HG02610 (cell line): ENCODE results near the gene ACTL6B.
A peak's percentile ranks its signal among the peaks of the same experiment; 100 is the strongest.
"Not testable (repeated sequence)": the region's sequence is repeated elsewhere in the genome, so short reads cannot be mapped to it uniquely, and the experiment has no call there.

ENCODE experiments used
- ATAC-seq: cut with Tn5 transposase; IDR thresholded peaks from one replicate; pipeline ENCODE4 v1.9.1; 2021; ENCODE audit warnings: mild to moderate bottlenecking, moderate library complexity; ENCODE audit not compliant: unreplicated experiment

ACTL6B gene

DNA sequence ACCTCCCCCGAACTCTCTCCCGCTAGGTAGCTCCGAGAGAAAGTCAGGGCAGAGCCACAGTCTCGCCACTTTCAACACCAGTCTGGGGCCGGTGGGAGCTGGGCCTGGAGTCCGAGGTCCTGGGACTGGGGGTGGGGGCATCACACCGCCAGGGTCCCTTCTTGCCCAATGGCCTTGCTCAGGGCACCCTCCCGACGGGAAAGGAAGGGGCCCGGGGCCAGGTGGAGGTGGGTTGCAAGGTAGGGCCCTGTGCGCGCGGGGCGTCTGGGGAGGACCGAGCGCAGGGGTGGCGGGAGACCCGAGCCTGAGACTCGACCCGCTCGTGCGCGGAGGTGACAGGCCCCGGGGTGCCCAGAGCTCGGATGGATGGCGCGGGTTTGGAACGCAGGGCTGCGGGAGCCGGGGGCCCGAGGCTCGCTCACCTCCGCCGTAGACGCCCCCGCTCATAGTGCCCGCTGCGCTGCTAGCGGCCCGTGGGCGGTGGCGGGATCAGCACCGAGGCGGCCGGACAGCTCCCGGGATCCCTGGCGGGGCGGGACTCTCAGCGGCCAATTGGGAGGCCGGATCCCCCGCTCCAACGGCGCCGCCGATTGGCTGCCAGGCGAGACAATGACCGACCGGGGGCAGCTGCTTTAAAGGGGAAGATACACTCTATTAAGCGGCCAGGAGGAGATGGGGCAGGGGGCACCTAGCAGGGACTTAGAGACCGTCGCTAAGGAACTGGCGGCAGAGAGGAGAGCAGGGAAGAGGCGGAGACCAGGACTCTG is at the start of gene ACTL6B:
Gene ACTL6B (minus strand): TSS at position 541 of the 767 bp plus-strand sequence. CDS start 94 bp downstream, at position 447.
- ATAC-seq, result no peak

DNA sequence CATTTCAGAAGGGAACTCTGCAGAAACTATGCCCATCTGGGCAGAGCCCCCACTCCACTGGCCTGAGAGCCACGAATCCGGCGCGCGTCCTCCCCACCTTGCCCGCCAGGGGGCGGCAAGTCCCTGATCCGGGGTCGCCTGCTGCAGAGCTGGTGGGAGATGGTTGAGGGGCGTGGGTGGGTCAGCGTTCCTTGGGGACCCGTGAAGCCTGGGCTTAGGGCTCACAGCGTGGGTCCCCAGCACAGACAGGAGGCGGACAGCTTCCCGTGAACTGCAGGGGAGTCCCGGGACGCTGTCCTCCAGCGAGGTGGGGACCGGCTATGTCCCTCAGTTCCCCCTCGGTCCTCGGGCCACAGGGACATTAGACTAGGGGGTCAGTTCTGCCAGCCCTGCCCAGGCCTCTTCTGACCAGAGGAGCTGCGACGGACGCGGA is 49.1 kb upstream of the ACTL6B start:
- peak; percentile 57 for ATAC-seq

DNA sequence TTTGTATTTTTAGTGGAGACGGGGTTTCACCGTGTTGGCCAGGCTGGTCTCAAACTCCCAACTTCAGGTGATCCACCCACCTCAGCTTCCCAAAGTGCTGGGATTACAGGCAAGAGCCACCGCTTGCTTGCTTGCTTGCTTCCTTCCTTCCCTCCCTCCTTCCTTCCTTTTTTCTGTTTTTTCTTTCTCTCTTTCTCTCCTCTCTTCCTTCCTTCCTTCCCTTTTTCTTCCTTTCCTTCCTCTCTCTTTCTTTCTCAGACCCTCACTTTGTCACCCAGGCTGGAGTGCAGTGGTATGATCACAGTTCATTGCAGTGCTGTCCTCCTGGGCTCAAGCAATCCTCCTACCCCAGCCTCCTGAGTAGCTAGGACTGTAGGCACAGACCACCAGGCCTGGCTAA is 44.8 kb upstream of the ACTL6B start:
- not testable (repeated sequence) for ATAC-seq

DNA sequence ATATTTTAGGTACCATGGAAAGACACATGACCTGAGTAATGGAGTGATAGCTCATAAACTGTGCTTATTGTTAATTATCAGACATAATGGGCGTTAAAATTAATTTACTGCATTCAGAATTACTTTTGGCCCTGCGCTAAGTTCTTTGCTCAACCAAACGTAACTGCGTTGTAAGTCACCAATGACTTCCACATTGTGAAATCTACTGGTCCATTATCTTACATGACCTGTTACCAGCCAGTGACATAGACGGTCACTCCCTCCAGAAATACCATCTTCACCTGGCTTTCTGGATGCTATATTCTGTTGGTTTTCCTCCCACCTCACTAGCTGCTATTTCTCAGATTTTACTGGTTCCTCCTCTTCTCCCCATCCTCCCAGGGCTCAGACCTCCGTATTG is 42.8 kb upstream of the ACTL6B start:
- ATAC-seq, result no peak

DNA sequence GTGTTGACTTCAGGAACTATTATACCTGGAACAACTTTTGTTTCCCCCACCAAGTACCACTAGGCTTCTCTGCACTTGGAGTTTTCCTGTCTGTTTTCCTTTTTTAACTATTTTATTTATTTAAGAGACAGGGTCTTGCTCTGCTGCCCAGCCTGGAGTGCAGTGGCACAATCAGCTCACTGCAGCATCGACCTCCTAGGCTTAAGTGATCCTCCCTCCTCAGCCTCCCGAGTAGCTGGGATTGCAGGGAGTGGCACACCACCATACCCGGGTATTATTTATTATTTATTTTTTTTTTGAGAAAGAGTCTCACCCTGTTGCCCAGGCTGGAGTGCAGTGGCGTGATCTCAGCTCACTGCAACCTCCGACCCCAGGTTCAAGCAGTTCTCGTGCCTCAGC is 39.9 kb upstream of the ACTL6B start:
- no peak for ATAC-seq

DNA sequence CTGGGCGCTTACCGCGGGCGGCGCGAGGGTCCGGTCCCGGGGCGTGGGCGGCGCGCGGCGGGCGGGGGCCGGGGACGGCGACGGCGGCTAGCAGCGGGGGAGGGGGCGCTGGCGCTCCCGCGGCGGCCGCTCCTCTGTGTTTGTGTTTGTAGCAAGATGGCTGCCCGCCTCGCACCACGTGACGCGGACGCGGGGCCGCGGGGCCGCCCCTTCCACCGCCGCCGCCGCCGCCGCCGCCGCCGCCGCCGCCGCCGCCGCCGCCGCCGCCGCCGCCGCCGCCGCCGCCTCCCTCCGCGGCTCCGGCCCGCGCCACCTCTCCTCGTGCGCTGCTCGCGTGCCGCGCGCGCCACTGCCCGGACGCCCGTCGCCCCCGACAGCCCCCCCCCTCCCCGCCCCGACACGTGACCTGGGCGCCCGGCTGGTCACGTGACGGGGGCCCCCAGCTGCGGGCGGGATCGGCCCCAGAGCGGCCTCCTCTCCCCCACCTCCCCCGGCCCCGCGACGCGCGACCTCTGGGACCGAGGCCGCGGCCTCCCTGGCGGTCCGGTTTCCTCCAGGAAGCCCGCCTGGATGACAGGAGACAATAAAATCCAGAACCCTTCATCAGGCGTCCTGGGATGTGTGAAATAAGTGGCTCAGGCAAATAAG is 38.0 kb upstream of the ACTL6B start, which contains the start of gene GIGYF1:
Gene GIGYF1 (minus strand): TSS at position 153 of the 648 bp plus-strand sequence. CDS start 6,012 bp downstream, outside the sequence.
- peak; percentile 30 for ATAC-seq

DNA sequence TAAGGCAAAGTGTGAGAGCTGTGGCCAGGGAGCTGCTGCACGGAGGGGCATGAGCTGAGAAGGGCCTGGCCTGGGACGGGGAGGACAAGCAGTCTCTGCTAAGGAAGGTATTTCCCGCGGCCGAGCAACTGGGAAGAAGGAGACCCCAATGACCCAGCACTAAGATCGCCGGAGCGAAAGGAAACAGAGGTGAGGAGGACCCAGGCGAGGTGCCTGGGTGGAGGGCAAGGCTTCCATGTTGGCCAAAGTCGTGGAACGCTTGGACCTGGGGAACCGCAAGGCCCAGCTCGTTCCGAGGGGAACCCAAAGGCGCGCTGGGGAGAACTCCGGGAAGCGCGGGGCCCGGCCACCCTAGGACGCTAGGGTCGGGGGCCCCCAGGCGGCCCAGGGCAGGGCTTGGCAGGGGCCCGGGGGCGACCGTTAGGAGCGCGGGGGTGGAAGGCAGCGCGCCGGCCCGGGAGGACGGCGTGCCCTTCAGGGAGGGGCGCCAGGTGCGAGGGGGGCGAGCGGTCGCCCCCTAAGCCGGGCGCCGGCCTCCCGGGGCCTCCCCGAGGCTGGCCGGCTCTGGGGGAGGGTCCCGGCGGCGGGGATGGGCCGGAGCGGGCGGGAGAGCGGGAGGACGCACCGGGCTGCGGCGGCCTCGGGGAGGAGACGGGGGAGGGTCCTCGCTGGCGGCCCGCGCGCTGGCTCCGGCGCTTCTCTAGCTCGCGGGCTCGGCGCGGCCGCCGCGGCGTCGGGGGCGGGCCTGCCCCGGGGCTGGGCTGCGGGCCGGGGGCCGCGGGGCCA is 37.3 kb upstream of the ACTL6B start:
- ATAC-seq, result peak; percentile 24

DNA sequence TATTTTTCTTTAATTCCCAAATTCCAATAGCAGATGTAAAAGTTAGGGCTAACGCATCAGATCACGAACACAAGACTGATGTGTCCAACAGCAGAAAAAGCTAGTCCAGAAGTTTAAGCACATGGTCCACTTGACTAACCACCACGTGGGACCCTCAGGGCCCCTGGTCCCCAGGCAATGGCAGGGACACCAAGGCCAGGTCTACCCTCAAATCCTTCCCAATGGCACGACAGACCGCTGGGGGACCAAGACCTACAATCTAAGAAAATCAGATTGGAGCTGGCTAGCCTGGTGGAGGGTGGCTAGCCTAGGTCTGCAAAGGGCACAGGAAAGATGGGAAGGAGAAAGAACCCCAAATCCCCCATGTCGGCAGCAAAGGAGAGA is 36.3 kb upstream of the ACTL6B start:
- no peak for ATAC-seq

DNA sequence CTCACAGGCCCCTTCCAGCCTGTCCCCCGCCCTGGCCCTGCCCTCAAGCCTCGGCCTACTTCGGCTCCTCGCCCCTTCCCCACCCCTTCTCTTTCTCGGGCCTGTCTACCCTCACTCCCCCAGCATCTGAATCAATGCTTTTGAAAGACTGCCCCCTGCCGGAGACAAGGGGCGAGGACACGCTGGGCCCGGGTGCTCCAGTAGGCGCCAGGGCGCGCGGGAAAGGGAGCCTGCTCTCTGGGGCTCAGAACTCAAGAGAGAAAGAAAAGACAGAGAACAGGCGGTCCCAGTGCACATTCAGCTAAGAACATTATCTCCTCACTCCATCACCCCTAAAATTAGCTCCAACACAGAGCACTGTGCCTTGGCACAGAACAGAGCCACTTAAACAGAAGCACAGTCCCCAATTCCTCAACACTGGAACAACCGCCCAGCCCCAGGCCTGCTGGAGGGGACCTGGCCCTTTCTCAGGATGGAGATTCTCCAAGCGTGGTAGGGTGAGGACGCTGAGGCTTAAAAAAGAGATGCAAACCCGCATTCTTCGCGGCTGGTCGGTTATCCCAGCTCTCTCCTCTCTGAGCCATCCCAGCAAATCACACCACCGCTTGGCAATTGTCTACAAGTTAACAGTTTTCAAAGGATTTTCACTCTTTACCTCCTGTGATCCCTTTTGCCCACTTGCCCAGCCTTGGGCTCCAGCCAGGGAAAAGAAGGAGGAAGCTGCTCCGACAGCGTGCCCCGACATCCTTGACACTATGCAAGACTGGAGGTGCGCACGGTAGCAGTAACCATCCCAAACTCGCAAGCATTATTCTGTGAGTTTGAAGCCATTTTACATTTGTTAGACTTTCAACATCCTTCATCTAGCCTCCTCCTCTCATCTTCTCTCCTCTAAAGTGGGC is 35.7 kb upstream of the ACTL6B start:
- no peak for ATAC-seq

DNA sequence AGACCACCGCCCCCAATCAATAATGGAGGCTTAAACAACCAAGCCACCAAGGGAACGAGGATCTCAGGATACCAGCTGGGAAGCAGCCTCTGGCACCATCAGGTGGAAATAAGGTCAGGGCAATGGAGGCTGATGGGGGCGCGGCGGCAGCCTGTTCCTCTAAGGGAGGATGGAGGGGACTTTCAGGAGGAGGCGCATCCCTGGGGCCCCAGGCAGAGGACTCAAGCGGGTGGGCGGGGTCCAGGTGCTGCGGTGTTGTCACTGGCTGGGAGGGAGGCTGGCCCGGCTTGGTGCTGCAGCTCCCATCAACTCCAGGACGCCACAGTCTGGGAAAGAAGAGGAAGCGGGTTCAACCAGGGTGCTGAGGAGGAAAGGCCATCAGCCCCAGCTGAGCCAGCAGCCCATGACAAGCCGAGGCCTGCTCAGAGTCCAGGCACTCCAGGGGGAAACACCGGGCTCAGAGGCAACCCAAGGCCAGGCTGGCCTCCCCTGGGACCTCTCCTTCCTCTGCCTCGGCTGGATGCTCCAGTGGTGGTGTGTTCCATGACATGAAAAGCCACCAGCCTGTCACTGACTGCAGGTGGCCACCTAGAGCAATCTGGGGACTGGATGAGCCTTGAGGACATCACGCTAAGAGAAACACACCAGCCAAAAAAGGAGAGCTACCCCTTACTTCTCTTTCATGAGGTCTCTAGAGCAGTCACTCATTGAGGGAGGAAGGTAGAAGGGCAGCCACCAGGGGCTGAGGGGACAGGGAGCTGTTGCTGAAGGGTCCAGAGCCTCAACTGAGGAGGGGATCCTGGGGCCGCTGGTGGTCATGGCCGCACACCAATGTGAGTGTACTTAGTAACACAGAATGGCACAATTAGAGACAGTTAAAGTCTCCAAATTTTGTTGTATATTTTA is 33.2 kb upstream of the ACTL6B start:
- ATAC-seq, result no peak

DNA sequence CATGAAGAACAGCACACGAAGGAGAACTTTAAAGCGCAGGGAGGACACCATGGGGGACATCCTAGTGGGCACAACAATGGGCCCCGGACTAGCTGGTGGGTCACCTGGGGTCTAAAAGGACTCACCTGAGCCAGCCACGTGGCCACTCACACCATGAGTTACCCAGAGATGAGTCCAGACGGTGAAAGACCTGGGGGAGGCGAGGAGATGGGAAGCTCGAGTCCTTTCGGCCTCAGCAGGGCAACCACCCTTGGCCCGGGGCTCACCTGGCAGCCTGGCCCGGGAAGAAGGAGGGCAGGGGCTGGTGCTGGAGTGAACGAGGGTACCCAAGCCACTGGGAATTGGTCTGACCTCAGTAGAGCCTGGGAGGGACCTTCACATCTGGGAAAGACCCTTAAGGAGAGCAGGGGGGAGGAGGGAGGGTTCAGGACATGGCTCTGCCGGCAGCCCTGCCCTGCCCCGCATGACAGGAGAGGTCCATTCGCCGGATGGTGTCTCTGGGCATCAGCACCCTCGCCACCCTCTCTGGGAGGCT is 32.1 kb upstream of the ACTL6B start:
- ATAC-seq, result no peak

DNA sequence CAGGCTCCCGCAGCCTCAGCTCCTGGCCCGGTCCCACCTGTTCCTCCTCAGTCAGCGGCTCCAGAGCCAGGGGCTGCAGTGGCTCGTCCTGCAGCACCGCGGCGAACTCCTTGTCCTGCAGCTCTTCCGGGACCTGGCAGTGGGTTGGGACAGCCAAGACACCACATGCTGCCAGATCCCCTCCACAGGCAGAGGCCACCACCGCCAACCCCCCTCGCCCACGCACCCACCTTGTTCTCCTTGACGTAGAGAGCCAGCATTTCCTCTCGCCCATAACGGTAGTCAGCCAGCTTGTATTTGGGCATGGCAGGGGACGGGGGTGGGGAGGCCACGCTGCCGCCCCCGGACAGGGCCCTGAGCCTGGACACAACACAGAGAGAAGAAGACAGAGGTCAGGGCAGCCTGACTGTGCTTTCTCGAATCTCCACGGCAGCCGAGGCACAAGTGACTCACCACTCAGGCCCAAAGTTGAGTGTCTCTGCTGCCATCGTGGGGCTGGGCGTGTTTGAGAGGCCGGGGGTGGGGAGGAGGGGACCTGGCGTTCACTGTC is 31.6 kb upstream of the ACTL6B start:
- ATAC-seq, result no peak

DNA sequence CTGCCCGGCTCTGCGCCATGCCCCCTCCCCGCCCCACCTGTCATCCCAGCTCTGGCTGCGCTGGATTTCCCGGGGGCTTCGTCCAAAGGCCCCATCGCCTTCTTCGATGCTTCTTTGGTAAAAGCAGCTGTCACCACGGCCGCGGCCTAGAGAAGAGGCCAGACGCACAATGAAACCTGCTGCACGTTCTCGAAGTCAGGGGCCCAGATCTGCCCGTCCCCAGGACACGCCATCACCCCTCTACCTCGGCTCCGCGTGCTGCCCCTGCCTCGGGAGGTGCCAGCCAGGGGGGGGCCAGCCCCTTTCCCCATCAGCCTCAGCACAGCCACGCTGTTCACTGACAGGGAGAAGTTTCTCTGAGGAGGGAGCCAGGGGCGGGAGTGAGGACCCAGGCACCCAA is 31.0 kb upstream of the ACTL6B start:
- ATAC-seq, result no peak

DNA sequence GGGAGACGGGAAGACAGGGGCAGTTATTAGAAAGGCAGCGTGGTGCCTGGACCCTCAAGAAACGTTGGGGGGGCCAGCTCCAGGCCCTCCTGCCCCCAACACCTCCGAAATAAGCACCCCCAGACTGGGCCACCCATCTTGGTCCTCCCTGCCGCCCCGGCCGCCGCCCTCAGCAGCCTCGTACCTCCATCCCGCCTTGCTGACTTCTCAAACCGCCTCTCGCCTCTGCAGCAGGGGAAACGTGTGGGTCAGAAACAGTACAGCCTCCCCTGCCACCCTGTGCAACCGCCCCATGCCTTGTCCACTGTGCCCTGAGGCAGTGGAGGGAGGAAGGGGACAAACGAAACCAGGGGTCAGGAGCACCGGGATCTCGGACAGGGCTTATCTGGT is 30.6 kb upstream of the ACTL6B start:
- no peak for ATAC-seq

DNA sequence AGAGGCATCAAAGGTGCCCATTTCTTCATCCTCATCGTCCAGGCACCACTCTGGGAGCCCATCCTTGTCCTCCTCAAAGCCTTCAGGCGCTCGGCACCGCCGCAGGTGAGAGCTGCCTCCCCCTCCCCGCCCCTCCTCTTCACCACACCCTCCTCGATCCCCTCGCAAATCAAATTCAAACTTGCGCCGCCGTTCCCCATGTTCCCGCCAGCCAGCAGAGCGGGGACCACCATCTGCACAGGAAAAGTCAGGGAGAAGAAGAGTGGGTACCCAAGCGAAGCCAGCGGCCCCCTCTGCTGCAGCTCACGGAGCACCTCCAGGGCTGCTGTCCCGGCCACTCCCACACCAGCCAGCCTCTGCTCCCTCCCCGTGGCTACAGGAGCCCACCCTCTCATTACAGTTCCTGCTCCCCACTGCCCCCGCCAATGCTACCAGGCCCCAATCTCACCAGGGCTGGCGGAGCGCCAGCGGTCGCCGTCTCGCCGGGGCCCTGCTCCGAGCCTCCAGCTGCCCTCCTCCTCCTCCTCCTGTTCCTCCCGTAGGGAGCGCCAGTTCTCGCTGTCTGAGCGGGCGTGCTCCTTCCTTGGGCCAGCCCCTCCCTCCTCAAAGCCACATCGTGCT is 30.1 kb upstream of the ACTL6B start:
- ATAC-seq, result no peak

DNA sequence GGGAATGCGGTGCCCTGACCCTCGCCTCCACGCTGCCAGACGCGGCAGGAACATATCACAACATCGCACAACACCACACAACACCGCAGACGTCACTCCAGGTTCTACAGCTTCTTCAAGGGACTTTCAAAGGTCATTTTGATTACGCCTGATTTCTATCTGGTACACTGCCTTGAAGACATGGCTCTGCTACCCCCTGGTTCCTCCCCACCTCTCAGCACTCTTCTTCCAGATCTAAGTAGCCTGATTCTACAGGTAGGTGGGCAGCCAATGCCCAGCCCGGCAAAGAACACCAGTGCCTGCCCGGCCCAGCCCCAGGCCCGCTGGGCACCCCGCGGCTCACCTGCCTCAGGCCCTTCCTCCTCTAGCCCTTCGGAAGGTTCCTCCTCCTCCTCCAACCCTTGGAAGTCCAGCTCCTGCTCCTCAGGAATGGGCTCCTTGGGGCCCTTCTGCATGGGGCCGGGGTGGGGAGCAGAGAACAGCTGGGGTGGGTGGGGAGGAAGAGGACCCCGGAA is 29.4 kb upstream of the ACTL6B start:
- no peak for ATAC-seq

DNA sequence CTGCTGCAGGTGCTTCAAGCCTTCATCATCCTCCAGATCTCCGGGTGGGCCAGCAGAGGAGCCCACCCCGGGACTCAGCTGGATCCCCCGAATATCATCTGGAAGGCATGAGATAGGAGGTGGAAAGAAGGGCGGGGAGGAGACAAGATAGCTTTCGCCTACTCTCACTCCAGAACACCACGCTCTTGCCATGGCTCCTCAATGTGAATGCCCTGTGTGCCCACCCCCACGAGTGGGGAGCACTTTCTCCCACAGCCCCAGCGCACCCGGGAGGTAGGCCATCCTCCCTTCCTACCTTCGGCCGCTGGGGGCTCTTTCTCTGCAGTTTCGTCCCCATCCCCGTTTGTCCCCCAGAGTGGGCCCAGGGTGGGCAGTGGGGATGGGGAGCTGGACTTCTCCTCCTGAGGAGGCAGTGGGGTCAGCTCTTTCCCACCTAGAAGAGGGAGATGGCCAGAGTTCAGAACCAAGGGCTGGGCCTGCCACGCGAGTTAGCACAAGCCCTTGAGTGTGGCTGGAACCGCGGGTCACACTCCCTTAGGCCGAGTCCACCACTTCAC is 28.9 kb upstream of the ACTL6B start:
- ATAC-seq, result no peak

DNA sequence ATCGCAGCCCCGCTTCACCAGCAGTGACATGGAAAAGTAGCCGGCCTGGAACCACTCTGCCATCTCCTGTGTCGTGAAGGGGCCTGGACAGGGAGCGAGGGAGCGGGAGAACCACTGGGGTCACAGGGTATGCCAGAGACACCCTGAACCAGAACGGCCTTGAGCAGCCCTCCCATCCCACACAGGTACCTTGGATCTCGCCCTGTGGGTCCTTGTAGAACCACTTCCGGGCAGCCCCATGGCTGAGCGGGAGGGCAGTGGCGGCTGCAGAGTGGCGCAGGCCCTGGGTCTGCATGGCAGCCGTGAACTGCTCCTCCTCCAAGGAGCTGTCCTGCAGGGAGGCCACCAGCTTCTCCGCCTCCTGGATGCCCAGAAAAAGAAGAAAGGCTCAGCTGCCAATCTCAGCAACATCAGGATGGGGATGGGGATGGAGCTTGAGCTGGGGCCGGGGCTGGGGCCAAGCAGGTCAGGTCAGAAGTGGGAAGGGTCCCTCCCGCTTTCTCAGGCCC is 28.3 kb upstream of the ACTL6B start:
- no peak for ATAC-seq
